Left lung (tissue), 10 donors: ENCODE results near the gene GPC5. TPM values are rescaled to one million over a fixed set of nuclear protein-coding genes. Genes with fewer than 3 reads are reported as not detected.

ENCODE experiments used
- ATAC-seq: fragments of 200-7000 bp; cut with Tn5 transposase; one replicate; pipeline ENCODE4 v1.9.1; 2020; ENCODE audit warnings: moderate library complexity
- DNase-seq, 4 donors: peaks; one replicate each; pipeline ENCODE4 v3.0.0-alpha.2; 2013 to 2020
- H3K27ac ChIP-seq, 2 donors: fragments of 200-600 bp; sonication (generic) in 1 of 2; one replicate each; pipeline versions ENCODE4 v1.5.0 to v1.8.0; 2020 to 2021
- H3K27me3 ChIP-seq, 2 donors: fragments of 200-600 bp; sonication (generic) in 1 of 2; one replicate each; pipeline versions ENCODE4 v1.5.0 to v1.8.0; 2020 to 2021
- H3K36me3 ChIP-seq, 2 donors: fragments of 200-600 bp; sonication (generic) in 1 of 2; one replicate each; pipeline versions ENCODE4 v1.5.0 to v1.8.0; 2020 to 2021
- H3K4me1 ChIP-seq, 2 donors: fragments of 200-600 bp; one replicate each; pipeline ENCODE4 v1.8.0; 2021
- H3K4me3 ChIP-seq, 2 donors: fragments of 200-600 bp; sonication (generic) in 1 of 2; one replicate each; pipeline versions ENCODE4 v1.5.0 to v1.8.0; 2020 to 2021; ENCODE audit warnings: mild to moderate bottlenecking in 1 of 2
- H3K9me3 ChIP-seq, 2 donors: fragments of 200-600 bp; sonication (generic) in 1 of 2; one replicate each; pipeline versions ENCODE4 v1.5.0 to v1.8.0; 2020 to 2021
- CTCF ChIP-seq, 2 donors: fragments of 200-600 bp; sonication (generic) in 1 of 2; IDR thresholded peaks; one replicate each; pipeline versions ENCODE4 v1.5.0 to v1.8.0; 2021; ENCODE audit warnings: antibody characterized with exemption in 2 of 2
- intact Hi-C, 2 donors: fragments of 100-400 bp; cut with DNase I; formaldehyde crosslinking; loops; one replicate each; pipeline versions ENCODE4 v1.11.2 to v1.14.2; 2022
- polyA plus RNA-seq, 6 donors: library from polyadenylated mRNA; unstranded; fragments of 120-200 nt; gene quantifications; one replicate each; pipeline ENCODE4 v1.2.1, GENCODE V29; 2013; ENCODE audit not compliant: insufficient read length in 6 of 6
- total RNA-seq, 2 donors: library from RNA; stranded (reverse); fragmentation: NEBNext Ultra II Directional; extraction: Animal tissue kit (Norgen Biotek cat#: 25700); gene quantifications; one replicate each; pipeline ENCODE4 v1.2.1, GENCODE V29; 2021
- donor health status: DM: no; HTN: yes; CAD: no.
- donor health status: DM: no; HTN: no; CAD: no.

The GPC5 gene
- total and polyA plus RNA-seq, 8 donors, result 9.2 to 19.5 (median 11.5) TPM

GRCh38 chr13:91655731-91656130 lies 257.3 kb downstream of the GPC5 start:
- Histone ChIP-seq H3K4me1 (no peaks in the 10 kb centered on the region), H3K27ac (no peak overlapping the region), H3K9me3 (no peaks in the 10 kb centered on the region), H3K27me3 (no peaks in the 10 kb centered on the region), H3K36me3 (no peaks in the 10 kb centered on the region), H3K4me3 (no peak overlapping the region)
- TF ChIP-seq CTCF (IDR thresholded peaks at IDR 0.05), result no peak
- DNase-seq (no peak), ATAC-seq (no peak)
- intact Hi-C loops, result no loop called here

GRCh38 chr13:91657283-91657682 lies 258.9 kb downstream of the GPC5 start:
- no peak for TF ChIP-seq CTCF (IDR thresholded peaks at IDR 0.05)
- intact Hi-C loops, result no loop called here
- Histone ChIP-seq H3K4me3 (no peak overlapping the region), H3K4me1 (no peaks in the 10 kb centered on the region), H3K9me3 (no peaks in the 10 kb centered on the region), H3K36me3 (no peaks in the 10 kb centered on the region), H3K27me3 (no peaks in the 10 kb centered on the region), H3K27ac (no peak overlapping the region)
- ATAC-seq (no peak), DNase-seq (no peak)

- TF ChIP-seq CTCF (IDR thresholded peaks at IDR 0.05), result no peak
- Histone ChIP-seq H3K27ac (no peak overlapping the region), H3K9me3 (no peaks in the 10 kb centered on the region), H3K4me3 (no peak overlapping the region), H3K4me1 (no peaks in the 10 kb centered on the region), H3K36me3 (no peaks in the 10 kb centered on the region), H3K27me3 (no peaks in the 10 kb centered on the region)
- no peak for ATAC-seq
- no peak for DNase-seq
- intact Hi-C loops, result no loop called here
Measured at GRCh38 chr13:91659256-91660075, 261.0 kb downstream of the GPC5 start.

GRCh38 chr13:91660076-91660415 lies 261.6 kb downstream of the GPC5 start:
- DNase-seq (no peak), ATAC-seq (no peak)
- intact Hi-C loops, result no loop called here
- no peak overlapping the region for H3K27ac ChIP-seq
- no peak for TF ChIP-seq CTCF (IDR thresholded peaks at IDR 0.05)
- H3K27me3 ChIP-seq, result no peaks in the 10 kb centered on the region
- no peaks in the 10 kb centered on the region for H3K4me1 ChIP-seq
- no peaks in the 10 kb centered on the region for H3K9me3 ChIP-seq
- H3K36me3 ChIP-seq, result no peaks in the 10 kb centered on the region
- H3K4me3 ChIP-seq, result no peak overlapping the region

- Histone ChIP-seq H3K4me3 (no peak overlapping the region), H3K27ac (no peak overlapping the region), H3K27me3 (no peaks in the 10 kb centered on the region), H3K4me1 (no peaks in the 10 kb centered on the region), H3K36me3 (no peaks in the 10 kb centered on the region), H3K9me3 (no peaks in the 10 kb centered on the region)
- intact Hi-C loops, result no loop called here
- ATAC-seq, result no peak
- no peak for TF ChIP-seq CTCF (IDR thresholded peaks at IDR 0.05)
- DNase-seq, result no peak
Measured at GRCh38 chr13:91661692-91662490, 263.5 kb downstream of the GPC5 start.
